A549 treated with DMSO at 1 μM for 4 hours (cell line): ENCODE measurements around the gene AMD1. TPM values are rescaled to one million over a fixed set of nuclear protein-coding genes. Genes with fewer than 3 reads are reported as not detected.

Experiments
- total RNA-seq: library from RNA; stranded (reverse); fragments of 200-300 nt; extraction: Qiagen RNA extraction; gene quantifications from 5 replicates; pipeline ENCODE4 v1.2.3, GENCODE V29; 2022; ENCODE audit warnings: low read depth

The AMD1 gene
- total RNA-seq, result 130 to 162 TPM (median 146 TPM) in 5 replicates

GRCh38 chr6:110873981-110874879, at the start of gene AMD1:
AMD1 (plus strand) TSS chr6:110874785; CDS start chr6:110875106, 321 bp downstream.

Other genes starting within 250 kb of the AMD1 start
- gene CDK19, start 59.3 kb upstream of the AMD1 start, total RNA-seq, result 3.5 to 6.9 TPM (median 5.2 TPM) in 5 replicates
- 79.7 to 88.8 TPM (median 83.8 TPM) in 5 replicates for gene GTF3C6, start 83.9 kb downstream of the AMD1 start, total RNA-seq
- gene RPF2, start 107.3 kb downstream of the AMD1 start, total RNA-seq, result 26.4 to 33.7 TPM (median 30.8 TPM) in 5 replicates
- 0.28 to 0.54 TPM (median 0.46 TPM) in 5 replicates for gene SLC16A10, start 212.7 kb downstream of the AMD1 start, total RNA-seq